IPS-18a (cell line): Measurements from ENCODE around the gene ZNF488.

Experiments used
- H3K27ac ChIP-seq: one replicate; pipeline ENCODE4 v1.5.1; 2013; ENCODE audit warnings: low read length
- H3K27me3 ChIP-seq: one replicate; pipeline ENCODE4 v1.6.1; 2013; ENCODE audit warnings: mild to moderate bottlenecking, low read length; ENCODE audit not compliant: control insufficient read depth, insufficient read depth
- H3K36me3 ChIP-seq: one replicate; pipeline ENCODE4 v1.6.1; 2013; ENCODE audit warnings: low read depth, low read length; ENCODE audit not compliant: control insufficient read depth
- H3K4me1 ChIP-seq: one replicate; pipeline ENCODE4 v1.6.1; 2013; ENCODE audit warnings: low read depth, low read length; ENCODE audit not compliant: control insufficient read depth
- H3K4me3 ChIP-seq: one replicate; pipeline ENCODE4 v1.5.1; 2013; ENCODE audit warnings: low read length
- H3K9ac ChIP-seq: one replicate; pipeline ENCODE4 v1.6.1; 2013; ENCODE audit warnings: mild to moderate bottlenecking, low read length, moderate library complexity
- H3K9me3 ChIP-seq: one replicate; pipeline ENCODE4 v1.6.1; 2013; ENCODE audit warnings: low read depth, low read length; ENCODE audit not compliant: control insufficient read depth

ZNF488 gene

DNA sequence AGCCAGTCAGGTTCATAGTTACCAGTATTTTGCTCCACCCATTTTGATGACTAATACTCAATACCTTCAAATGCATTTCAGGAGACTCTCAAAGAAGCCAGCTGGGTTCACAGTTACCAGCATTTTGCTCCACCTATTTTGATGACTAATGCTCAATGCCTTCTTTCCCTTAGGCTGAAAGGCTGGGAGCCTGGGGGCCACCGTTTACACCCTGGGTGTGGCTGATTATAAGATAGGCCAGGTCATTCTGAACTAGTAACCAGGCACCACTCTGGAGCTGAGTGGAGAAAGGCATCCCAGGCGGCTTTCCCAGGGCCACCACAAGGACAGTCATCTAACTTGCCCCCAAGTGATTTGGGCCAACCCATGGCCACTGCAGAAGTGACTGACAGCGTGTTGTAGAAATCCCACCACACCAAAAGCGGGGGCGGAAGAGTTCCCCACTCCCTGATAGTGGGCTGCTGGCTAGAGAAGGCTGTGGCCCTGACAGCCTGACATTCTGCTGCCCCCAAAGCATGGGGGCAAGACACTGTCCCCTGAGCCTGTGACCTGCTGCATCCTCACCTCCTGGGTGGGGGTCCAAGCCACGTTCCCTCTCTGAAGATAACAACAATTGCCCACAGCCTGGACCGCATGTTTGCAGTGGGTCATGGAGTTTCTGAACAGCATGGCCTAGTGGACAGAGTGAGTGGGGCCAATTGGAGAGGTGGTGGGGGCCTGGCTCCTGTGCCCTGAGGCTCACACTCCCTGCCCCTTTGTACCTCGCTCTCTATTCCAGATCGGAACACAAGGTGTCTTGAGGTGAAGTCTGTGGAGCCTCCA is 23.0 kb upstream of the ZNF488 start:
- Histone ChIP-seq H3K4me3 (no peak overlapping the region), H3K27ac (no peak overlapping the region), H3K27me3 (no peaks in the 10 kb centered on the region), H3K4me1 (peaks cover 19% of the 10 kb centered on the region), H3K9ac (no peak overlapping the region), H3K36me3 (no peaks in the 10 kb centered on the region), H3K9me3 (no peaks in the 10 kb centered on the region)

DNA sequence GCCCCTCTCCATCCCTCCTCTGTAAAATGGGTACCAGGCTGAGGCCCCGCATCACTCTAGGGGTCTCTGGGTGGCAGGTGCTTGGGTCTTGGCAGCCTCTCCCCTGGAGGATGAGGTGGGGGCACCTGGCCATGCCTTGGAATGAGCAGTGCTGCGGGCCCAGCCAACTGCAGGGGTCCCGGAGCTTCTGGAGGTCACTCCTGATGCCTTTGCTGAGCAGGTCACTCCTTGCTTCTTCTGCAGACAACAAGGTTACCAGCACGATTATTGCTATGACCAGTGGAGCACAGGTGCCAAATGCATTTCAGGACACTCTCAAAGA is 22.4 kb upstream of the ZNF488 start:
- no peaks in the 10 kb centered on the region for H3K36me3 ChIP-seq
- no peaks in the 10 kb centered on the region for H3K27me3 ChIP-seq
- H3K4me3 ChIP-seq = no peak overlapping the region
- no peak overlapping the region for H3K9ac ChIP-seq
- H3K9me3 ChIP-seq = no peaks in the 10 kb centered on the region
- H3K4me1 ChIP-seq = peaks cover 21% of the 10 kb centered on the region
- no peak overlapping the region for H3K27ac ChIP-seq

DNA sequence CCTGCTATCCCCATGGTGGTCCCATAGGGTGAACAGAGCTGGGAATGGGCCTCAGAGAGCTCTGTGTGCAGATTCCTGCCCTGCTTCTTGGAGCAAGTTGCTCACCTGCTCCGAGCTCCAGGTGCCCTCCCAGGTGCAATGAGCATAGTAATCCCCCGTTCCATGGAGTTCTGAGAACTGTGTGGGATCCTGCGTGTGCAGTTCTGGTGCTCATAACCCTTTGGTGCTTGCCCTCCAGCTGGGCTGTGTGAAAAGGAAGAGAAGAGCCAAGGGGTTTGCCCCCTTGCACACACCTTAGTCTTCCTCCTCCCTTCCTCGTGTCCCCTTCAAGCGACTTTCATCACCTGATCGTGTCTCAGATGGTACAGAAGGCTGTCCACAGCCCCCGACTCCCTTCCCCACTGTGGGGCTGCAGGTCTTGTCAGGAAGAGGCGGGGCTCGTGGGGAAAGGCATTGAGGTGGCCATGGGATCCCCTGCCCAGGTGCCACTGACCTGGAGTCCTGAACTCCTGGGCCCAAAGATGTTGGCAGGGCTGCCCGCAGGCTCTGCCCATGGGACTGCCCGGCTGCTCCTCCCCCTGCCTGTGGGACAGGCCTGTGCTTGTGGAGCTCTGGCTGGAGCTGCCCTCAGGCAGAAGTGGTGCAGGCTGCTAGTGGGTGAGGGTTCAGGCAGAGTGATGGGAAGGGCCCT is 21.9 kb upstream of the ZNF488 start:
- Histone ChIP-seq H3K4me1 (peaks cover 21% of the 10 kb centered on the region), H3K9ac (no peak overlapping the region), H3K27me3 (no peaks in the 10 kb centered on the region), H3K4me3 (no peak overlapping the region), H3K9me3 (no peaks in the 10 kb centered on the region), H3K36me3 (no peaks in the 10 kb centered on the region), H3K27ac (no peak overlapping the region)

DNA sequence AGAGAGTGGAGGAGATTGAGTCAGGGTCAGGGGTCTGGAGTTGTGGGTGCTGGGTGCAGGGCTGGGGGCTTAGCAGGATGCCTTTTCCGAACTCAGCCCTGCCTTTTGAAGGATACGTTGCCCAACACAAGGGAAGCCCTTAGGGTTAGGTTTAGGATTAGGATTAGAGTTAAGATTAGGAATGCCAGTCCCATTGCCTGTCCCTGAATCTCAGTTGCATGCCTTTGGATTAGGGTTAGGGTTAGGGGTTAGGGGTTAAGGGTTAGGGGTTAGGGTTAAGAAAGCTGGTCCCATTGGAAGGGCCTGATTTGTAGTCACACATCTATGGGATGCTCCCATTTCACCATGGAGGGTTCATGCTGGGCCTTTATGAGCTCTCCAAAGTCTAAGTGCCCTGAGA is 20.8 kb upstream of the ZNF488 start:
- Histone ChIP-seq H3K4me1 (peaks cover 21% of the 10 kb centered on the region), H3K27me3 (no peaks in the 10 kb centered on the region), H3K9me3 (no peaks in the 10 kb centered on the region), H3K36me3 (no peaks in the 10 kb centered on the region), H3K27ac (no peak overlapping the region), H3K4me3 (no peak overlapping the region), H3K9ac (no peak overlapping the region)

DNA sequence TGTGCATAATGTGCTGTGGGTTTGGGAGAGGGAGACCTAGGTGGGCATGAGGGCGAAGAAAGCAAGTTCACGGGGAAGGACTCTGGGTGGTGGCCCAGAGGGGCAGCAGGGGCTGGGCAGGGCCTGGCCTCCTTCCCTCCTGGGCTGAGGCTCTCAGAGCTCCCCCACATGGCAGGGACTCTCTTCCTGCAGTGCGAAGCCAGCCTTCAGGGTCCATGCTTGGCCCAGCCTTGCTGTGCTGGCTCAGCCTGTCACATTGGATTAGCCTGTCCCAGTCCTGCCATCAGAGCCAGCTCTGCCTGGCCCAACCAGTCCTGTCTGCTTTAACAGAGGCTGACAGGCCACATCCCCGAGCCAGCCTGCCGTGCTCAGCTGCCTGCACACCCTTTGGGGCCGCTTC is 20.4 kb upstream of the ZNF488 start:
- Histone ChIP-seq H3K9me3 (no peaks in the 10 kb centered on the region), H3K27ac (no peak overlapping the region), H3K27me3 (no peaks in the 10 kb centered on the region), H3K36me3 (no peaks in the 10 kb centered on the region), H3K4me3 (no peak overlapping the region), H3K4me1 (peaks cover 21% of the 10 kb centered on the region), H3K9ac (no peak overlapping the region)

DNA sequence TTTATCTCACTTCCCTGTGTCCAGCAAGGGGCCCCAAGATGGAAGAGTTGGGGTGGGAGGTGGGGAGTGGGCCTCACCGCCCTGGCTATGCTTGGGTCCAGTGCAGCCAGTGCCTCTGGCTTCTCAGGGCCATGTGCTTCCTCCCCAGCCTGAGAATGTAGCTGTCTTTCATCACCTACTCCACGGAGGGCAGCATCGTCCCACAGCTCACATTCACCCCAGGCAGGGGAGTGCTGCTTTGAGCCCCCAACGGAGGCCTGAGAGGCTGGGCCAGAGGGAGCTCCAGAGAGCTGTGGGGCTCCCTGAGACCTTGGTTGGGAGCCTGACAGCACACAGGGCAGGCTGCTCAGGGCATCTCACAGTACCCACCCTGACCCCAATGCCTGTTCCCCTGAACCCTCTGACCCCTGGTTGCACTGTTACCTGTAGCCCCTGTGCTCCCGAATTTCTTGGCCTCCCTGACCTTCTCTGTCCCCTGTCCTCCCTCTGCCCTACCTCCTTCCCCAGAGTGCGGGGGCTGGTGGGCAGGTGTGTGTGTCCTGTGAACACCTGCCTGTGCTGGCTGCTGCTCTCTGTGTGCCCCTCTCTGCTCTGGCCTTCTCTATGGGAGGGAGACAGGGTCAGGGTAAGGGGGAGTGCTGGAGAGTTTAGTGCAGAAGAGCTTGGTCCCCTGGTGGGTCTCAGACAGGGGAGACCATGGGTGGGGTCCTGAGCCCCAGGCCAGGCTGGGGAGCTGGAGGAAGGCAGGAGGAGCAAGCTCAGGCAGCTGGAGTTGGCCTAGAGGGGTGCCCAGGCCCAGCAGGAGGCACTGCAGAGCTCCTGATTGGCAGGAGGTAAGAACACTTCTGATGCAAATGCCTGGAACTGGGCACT is 19.6 kb upstream of the ZNF488 start:
- H3K27ac ChIP-seq = no peak overlapping the region
- H3K9ac ChIP-seq = no peak overlapping the region
- peaks cover 21% of the 10 kb centered on the region for H3K4me1 ChIP-seq

DNA sequence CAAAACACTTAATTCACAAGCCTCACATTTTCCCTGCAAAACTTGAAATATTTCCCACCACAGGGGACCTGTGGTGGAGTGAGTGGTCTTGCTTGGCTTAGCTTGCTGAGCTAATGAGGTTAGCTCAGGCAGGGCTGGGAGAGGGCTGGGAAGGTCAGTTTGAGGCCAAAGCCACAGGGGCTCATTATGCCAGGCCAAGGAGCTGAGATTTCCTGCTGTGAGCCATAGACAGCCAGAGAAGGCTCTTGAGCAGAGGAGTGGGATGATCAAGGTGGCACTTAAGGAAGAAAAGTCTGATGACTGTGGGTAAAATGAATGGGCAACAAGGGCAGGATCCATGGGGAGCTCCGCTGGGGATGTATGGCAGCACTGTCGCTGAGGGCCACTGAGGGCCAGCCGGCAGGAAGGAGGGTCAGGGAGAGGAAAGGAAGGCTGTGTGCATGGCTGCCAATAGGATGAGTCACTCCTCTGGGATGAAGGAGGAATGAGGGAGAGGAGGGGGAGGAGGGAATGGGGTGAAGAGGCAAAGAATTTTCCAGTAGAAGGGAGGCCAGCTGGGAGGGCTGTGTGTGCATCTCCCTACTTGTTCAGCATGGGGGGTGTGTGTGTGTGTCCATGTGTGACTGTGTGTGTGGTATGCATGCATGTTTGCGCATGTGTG is 18.7 kb upstream of the ZNF488 start:
- H3K9ac ChIP-seq = no peak overlapping the region
- no peaks in the 10 kb centered on the region for H3K36me3 ChIP-seq
- no peak overlapping the region for H3K27ac ChIP-seq
- H3K4me3 ChIP-seq = no peak overlapping the region
- H3K27me3 ChIP-seq = no peaks in the 10 kb centered on the region
- no peaks in the 10 kb centered on the region for H3K9me3 ChIP-seq
- H3K4me1 ChIP-seq = peaks cover 21% of the 10 kb centered on the region

More for the DNA sequence above, 19.6 kb upstream of the ZNF488 start:
- no peaks in the 10 kb centered on the region for H3K9me3 ChIP-seq
- H3K36me3 ChIP-seq = no peaks in the 10 kb centered on the region
- H3K4me3 ChIP-seq = no peak overlapping the region
- H3K27me3 ChIP-seq = no peaks in the 10 kb centered on the region

DNA sequence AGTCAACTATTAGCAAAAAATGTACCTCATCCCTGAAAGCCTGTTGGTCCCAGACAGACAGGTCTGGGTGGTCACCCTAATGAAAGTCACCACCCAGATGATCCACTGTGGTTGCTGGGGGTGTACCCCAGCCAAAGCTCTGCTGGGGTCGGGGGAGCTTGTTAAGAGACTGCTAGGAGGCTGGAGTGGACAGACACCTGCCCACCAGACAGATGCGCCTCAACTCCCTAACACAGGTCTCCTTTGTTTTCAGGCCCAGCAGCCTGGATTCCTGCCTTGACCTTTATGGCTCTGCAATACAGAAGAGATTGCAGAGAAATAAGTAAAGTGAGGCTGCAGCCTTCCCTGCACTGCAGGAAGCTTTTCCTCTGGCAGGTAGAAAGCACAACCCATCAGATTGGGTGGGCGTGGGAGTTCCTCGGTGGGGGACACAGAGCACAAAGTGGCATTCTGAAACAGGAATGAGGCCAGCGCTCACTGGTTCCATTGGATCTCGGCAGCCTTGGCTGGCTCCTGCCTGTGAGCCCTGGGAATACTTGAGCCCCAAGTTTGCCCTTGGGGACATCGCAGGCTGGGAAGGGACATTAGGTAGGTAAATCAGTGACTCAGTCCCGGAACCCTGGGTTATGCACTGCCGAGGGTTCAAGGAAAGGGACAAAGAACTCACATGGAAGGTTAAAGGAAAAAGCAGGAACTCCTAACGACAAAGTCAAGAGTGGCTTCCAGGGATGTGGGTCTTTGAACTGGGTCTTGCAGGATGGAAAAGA is 18.0 kb upstream of the ZNF488 start:
- Histone ChIP-seq H3K4me1 (peaks cover 21% of the 10 kb centered on the region), H3K27me3 (no peaks in the 10 kb centered on the region), H3K4me3 (no peak overlapping the region), H3K9ac (no peak overlapping the region), H3K36me3 (no peaks in the 10 kb centered on the region), H3K9me3 (no peaks in the 10 kb centered on the region), H3K27ac (no peak overlapping the region)

DNA sequence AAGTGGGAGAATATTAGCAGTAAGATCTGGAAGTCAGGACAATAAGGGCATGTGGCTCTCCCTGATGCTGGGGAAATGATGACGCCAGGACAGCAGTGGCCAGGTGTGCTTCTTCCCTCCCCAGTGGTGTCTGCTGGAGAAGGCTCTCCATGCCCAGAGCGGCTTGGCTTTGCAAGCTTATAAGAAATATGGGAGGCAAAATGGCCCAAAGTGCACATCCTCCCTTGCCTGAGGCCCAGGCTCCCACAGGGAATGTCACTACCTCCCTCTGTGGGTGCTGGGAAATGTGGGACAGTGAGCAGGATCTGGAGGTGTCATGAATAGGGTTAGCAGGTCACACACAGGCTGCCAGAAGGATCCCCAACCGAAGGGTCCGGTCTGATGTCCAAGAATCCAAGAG is 17.1 kb upstream of the ZNF488 start:
- Histone ChIP-seq H3K9ac (no peak overlapping the region), H3K27me3 (no peaks in the 10 kb centered on the region), H3K4me3 (no peak overlapping the region), H3K9me3 (no peaks in the 10 kb centered on the region), H3K4me1 (peaks cover 21% of the 10 kb centered on the region), H3K27ac (no peak overlapping the region), H3K36me3 (no peaks in the 10 kb centered on the region)

DNA sequence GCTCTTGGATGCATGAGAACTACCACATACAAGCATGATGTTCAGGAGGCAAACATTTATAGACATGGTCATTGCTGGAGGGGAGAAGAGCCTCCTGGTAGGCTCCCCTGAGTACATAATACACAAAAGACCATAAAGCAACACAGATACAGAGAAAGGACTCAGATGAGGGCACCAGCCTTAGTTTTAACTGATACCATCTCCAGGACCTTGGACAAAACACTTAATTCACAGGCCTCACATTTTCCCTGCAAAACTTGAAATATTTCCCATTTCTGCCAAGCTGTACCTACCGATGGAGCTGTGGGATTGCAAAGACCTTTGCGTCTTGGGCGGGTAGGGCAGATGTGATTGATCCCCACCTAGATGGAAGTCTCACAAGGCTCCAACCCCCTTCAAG is 16.7 kb upstream of the ZNF488 start:
- Histone ChIP-seq H3K4me1 (peaks cover 21% of the 10 kb centered on the region), H3K9me3 (no peaks in the 10 kb centered on the region), H3K27ac (no peak overlapping the region), H3K4me3 (no peak overlapping the region), H3K27me3 (no peaks in the 10 kb centered on the region), H3K36me3 (no peaks in the 10 kb centered on the region), H3K9ac (no peak overlapping the region)
